ENCODE results near the gene ZG16B. TPM values are rescaled to one million over a fixed set of nuclear protein-coding genes. Genes with fewer than 3 reads are reported as not detected.

The ZG16B gene
- total RNA-seq, 2 experiments from 2014 or later = 3.6 to 7.0 TPM

DNA sequence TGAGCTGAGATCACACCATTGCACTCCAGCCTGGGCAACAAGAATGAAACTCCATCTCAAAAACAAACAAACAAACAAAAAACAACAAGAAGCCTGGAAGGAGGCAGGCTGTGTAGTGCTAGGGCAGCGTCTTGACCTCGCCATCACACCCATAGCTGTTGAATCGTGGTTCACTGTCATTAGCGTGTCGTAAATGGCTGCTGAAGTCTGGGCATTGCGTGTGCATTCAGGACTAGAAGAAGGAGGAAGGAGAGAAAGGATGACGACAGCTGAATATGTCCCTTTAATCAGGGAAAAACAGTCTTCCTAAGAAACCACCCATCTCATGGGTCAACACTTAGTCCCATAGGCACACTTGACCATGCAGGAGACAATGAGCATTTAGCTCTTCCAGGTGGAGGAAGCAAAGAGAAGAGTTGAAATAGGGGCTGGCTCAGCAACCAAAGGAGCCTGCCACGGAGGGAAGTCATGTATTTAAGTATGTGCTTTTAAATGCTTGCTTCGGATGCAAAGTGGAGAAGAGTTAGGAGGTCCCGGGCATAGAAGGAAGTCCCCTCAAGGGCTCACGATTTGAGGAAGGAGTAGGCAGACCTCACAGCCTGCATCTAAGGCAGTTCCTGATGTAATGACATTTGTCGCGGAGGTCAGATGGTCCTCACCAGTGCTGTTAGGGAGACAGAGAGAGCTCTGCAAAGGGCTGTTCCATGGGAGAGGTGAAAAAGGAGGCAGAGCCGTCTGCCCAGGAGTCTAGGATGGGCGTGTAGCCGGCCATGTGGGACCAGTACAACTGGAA is 19.0 kb downstream of the ZG16B start:
- Mint-ChIP-seq H3K27me3 (peaks cover 9% of the 10 kb centered on the region), H3K27ac (no peak overlapping the region), H3K4me1 (peaks cover 21% of the 10 kb centered on the region), H3K36me3 (no peaks in the 10 kb centered on the region), H3K9me3 (ENCODE audit: low read depth) (peaks cover 2% of the 10 kb centered on the region), H3K4me3 (no peak overlapping the region)
- DNase-seq = no peak
- ATAC-seq = no peak
- CTCF ChIA-PET = interaction anchor here (2.3 kb wide), 1 partner anchor 19 kb away, joined by 11 read pairs; no protein-coding TSS in a partner anchor

- peaks cover 3% of the 10 kb centered on the region for H3K36me3 Mint-ChIP-seq
- peaks cover 12% of the 10 kb centered on the region for H3K9me3 Mint-ChIP-seq (ENCODE audit: low read depth)
- DNase-seq (no peak), ATAC-seq (no peak)
- no peak overlapping the region for H3K27ac Mint-ChIP-seq
- peaks cover 9% of the 10 kb centered on the region for H3K27me3 Mint-ChIP-seq
- no peak overlapping the region for H3K4me3 Mint-ChIP-seq
- CTCF ChIA-PET = no interaction called here
- peaks cover under 1% of the 10 kb centered on the region for H3K4me1 Mint-ChIP-seq
These were observed 22.1 kb downstream of the ZG16B start for GRCh38 chr16:2852003-2852730.

- DNase-seq = no peak
- Mint-ChIP-seq H3K4me3 (no peak overlapping the region), H3K4me1 (peaks cover 4% of the 10 kb centered on the region), H3K9me3 (ENCODE audit: low read depth) (peaks cover 12% of the 10 kb centered on the region), H3K36me3 (peaks cover 3% of the 10 kb centered on the region), H3K27ac (no peak overlapping the region), H3K27me3 (peaks cover 13% of the 10 kb centered on the region)
- no peak for ATAC-seq
- CTCF ChIA-PET = interaction anchor here (1.2 to 2.4 kb wide), 3 partner anchors 9 to 74 kb away, joined by 4 to 20 read pairs (median 14); no protein-coding TSS in a partner anchor
These were observed 22.8 kb downstream of the ZG16B start for GRCh38 chr16:2852731-2853507.

GRCh38 chr16:2853531-2854073 is 23.5 kb downstream of the ZG16B start:
- Mint-ChIP-seq H3K36me3 (peaks cover 3% of the 10 kb centered on the region), H3K4me1 (peaks cover 4% of the 10 kb centered on the region)

GRCh38 chr16:2854700-2855309 is 24.7 kb downstream of the ZG16B start:
- Mint-ChIP-seq H3K27me3 (peaks cover 9% of the 10 kb centered on the region), H3K4me1 (peaks cover 4% of the 10 kb centered on the region), H3K4me3 (no peak overlapping the region), H3K27ac (no peak overlapping the region), H3K9me3 (ENCODE audit: low read depth) (peaks cover 12% of the 10 kb centered on the region), H3K36me3 (peaks cover 3% of the 10 kb centered on the region)
- CTCF ChIA-PET = interaction anchor here (0.7 to 2.4 kb wide), 5 partner anchors 11 to 44 kb away, joined by 3 to 20 read pairs (median 6); no protein-coding TSS in a partner anchor
- ATAC-seq (no peak), DNase-seq (no peak)

More at GRCh38 chr16:2853531-2854073, 23.5 kb downstream of the ZG16B start:
- Mint-ChIP-seq H3K9me3 (ENCODE audit: low read depth) (peaks cover 12% of the 10 kb centered on the region), H3K4me3 (no peak overlapping the region), H3K27ac (no peak overlapping the region), H3K27me3 (peaks cover 13% of the 10 kb centered on the region)
- no peak for ATAC-seq
- CTCF ChIA-PET = interaction anchor here (0.7 to 2.4 kb wide), 6 partner anchors 10 to 73 kb away, joined by 3 to 20 read pairs (median 5); no protein-coding TSS in a partner anchor
- DNase-seq = no peak

DNA sequence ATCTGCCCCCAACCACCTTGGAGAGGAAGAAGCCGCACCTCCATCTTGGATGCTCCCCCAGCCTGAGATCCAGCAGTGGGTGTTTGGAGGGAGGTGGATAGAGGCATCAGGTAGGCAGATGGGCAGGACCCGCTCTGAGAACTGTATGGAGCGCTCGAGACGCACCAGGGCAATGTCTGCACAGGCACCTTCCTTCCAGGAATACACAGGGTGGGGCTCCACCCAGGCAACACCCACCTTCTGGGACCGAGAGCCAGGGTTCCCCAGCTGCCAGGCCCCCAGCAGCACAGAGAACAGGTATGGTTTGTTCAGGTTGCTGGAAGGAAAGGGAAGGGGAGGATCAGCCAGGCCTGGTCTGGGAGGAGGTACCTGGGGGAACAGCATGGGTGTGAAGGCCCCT is 25.4 kb downstream of the ZG16B start:
- H3K27ac Mint-ChIP-seq = no peak overlapping the region
- H3K36me3 Mint-ChIP-seq = peaks cover 3% of the 10 kb centered on the region
- no peak for DNase-seq
- H3K27me3 Mint-ChIP-seq = peaks cover 7% of the 10 kb centered on the region
- H3K4me3 Mint-ChIP-seq = no peak overlapping the region
- H3K9me3 Mint-ChIP-seq (ENCODE audit: low read depth) = peaks cover 12% of the 10 kb centered on the region
- ATAC-seq = no peak
- CTCF ChIA-PET = interaction anchor here (1.5 kb wide), 1 partner anchor 13 kb away, joined by 5 read pairs; no protein-coding TSS in a partner anchor
- peaks cover 4% of the 10 kb centered on the region for H3K4me1 Mint-ChIP-seq

DNA sequence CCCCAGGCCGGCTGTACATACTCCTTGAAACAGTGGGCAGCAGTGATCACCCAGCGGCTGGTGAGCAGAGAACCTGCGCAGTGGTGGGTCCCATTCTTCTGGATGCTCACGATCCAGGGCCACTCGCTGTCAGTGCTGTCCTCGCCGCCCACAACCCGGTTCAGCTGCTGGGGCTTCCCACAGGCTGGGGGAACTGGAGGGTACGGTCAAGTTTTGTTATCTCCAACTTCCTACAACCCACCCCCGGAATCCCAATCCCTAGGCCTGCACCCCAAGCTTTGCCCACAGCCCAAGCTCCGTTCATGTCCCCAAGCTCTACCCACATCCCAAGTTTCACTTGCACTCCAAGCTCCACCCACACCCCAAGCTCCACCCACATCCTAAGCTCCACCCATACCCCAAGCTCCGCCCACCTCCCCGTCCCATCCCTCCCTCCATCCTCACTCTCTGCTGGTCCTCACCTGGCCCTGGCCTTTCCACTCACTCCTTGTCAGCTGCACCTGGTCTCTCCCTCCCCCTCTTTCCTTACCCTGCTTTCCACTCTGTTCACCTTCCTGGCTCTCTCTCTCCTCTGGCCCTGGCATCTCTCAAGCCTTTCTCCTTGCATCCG is 26.1 kb downstream of the ZG16B start:
- CTCF ChIA-PET = interaction anchor here (1.5 kb wide), 1 partner anchor 12 kb away, joined by 5 read pairs; no protein-coding TSS in a partner anchor
- no peak overlapping the region for H3K4me3 Mint-ChIP-seq
- H3K27me3 Mint-ChIP-seq = peaks cover 8% of the 10 kb centered on the region
- peaks cover 4% of the 10 kb centered on the region for H3K4me1 Mint-ChIP-seq
- peaks cover 3% of the 10 kb centered on the region for H3K36me3 Mint-ChIP-seq
- no peak overlapping the region for H3K27ac Mint-ChIP-seq
- H3K9me3 Mint-ChIP-seq (ENCODE audit: low read depth) = peaks cover 13% of the 10 kb centered on the region
- DNase-seq (no peak), ATAC-seq (no peak)

DNA sequence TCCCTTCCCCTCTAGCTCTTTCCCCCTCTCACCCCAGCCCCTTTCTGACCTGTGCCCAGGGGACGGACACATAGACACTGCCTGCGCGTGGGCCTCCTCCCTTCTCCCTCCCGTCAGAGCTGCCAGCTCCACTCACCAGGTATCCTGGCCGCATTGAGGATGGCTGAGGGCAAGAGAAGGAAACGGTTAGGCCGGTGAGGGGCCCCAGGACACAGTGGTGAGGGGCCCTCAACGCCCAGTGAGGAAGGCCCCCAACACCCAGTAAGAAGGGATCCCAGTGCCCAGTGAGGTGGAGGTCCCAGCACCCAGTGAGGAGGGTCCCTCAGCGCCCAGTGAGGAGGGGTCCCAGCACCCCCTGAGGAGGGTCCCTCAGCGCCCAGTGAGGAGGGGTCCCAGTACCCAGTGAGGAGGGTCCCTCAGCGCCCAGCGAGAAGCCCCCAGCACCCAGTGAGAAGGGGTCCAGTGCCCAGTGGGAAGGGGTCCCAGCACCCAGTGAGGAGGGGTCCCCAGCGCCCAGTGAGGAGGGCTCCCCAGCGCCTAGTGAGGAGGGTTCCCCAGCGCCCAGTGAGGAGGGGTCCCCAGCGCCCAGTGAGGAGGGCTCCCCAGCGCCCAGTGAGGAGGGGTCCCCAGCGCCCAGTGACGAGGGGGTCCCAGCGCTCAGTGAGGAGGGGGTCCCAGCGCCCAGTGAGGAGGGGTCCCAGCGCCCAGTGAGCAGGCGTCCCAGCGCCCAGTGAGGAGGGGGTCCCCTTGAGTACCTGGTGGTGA is 26.8 kb downstream of the ZG16B start:
- peaks cover 15% of the 10 kb centered on the region for H3K9me3 Mint-ChIP-seq (ENCODE audit: low read depth)
- ATAC-seq (no peak), DNase-seq (no peak)
- peaks cover 3% of the 10 kb centered on the region for H3K36me3 Mint-ChIP-seq
- CTCF ChIA-PET = interaction anchor here (1.5 kb wide), 1 partner anchor 11 kb away, joined by 5 read pairs; no protein-coding TSS in a partner anchor
- H3K4me3 Mint-ChIP-seq = no peak overlapping the region
- H3K4me1 Mint-ChIP-seq = peaks cover 4% of the 10 kb centered on the region
- H3K27ac Mint-ChIP-seq = no peak overlapping the region
- H3K27me3 Mint-ChIP-seq = peaks cover 11% of the 10 kb centered on the region

DNA sequence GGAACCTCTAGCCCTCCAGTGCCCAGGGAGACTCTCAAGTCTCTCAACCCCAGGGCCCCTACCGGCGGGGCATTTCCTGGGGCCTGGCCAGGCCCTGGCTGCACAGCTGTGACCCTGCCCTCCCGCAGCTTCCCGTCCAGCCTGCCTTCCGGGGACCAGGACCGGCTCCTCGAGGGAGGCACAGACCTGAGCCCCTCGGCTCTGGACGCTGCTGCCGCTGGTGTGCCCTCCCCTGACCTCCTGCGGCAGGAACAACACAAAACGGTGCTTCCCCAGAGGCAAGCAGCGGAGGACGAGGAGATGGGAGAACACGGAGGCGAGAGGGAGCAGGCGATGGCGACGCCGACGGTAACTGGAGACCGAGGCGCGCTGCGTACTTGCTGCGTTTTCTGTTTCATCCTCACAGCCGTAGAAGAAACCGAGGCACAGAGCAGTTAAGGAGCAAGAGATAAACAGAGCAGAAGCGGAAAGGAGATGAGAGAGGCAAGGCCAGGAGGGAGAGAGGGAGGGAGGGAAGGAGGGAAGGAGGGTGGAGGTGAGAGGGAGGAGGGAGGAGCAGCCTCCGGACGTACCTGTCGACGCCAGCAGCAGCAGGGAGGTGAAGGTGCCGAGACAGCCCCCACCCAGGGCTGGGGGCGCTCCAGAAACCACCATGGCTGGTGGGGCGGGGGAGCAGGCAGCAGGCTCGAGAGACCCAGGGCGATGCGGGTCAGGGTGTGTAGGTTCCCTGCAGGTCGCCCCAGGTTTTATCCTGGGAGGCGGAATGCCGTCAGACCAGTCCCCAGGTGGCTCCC is 27.5 kb downstream of the ZG16B start, which contains the start of gene PRSS22:
Gene PRSS22 (minus strand): TSS at position 720 of the 794 bp plus-strand sequence. CDS start 66 bp downstream, at position 654.
- Mint-ChIP-seq H3K4me1 (peaks cover 4% of the 10 kb centered on the region), H3K4me3 (peak within 1 kb of the TSS; percentile 56), H3K36me3 (peaks cover 3% of the 10 kb centered on the region), H3K9me3 (ENCODE audit: low read depth) (peaks cover 15% of the 10 kb centered on the region), H3K27ac (no peak within 1 kb of the TSS), H3K27me3 (peaks cover 11% of the 10 kb centered on the region)
- CTCF ChIA-PET = no interaction called here
- no peak for DNase-seq
- ATAC-seq = peak; percentile 22

DNA sequence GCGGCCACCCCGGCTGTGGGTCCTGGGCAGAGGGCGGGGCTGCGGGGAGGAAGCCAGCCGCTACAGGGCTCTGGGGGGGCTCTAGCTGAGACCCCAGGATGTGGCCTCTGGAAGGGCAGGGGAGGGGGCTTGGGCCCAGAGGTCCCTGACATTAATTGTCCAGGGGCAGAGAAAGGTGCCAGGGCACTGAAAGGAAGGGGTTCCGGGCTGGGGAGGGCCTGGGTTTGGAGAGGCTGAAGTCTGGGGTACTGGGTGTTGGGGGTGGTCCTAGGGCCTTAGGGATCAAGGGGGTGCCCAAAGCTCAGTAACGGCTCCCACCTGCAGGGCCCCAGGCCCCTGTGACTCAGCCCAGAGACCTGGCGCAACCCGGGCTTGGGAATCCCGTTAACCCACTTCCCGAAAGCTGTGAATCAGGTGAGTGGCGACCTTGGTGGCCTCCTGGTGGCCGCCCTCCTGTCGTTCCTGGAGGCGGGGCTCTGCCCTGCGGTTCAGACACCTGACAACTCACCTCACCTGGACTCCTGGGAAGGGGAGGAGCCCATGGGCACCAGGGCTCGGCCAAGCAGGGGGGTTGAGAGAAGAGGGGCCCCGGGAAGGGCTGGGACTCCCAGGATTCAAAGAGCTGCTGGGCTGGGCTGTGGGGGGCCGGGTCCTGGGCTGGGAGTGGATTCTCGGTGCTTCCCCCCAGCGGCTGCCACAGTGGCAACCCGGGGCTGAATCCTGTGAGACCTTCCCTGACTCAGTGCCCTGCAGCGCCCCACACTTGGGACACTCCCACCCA is 28.3 kb downstream of the ZG16B start:
- Mint-ChIP-seq H3K9me3 (ENCODE audit: low read depth) (peaks cover 15% of the 10 kb centered on the region), H3K27me3 (peaks cover 11% of the 10 kb centered on the region), H3K27ac (no peak overlapping the region), H3K4me3 (no peak overlapping the region), H3K36me3 (peaks cover 3% of the 10 kb centered on the region), H3K4me1 (peaks cover 4% of the 10 kb centered on the region)
- CTCF ChIA-PET = no interaction called here
- DNase-seq (no peak), ATAC-seq (no peak)

Measured in activated CD8-positive, alpha-beta memory T cell treated with anti-CD3 and anti-CD28 coated beads, Interleukin-2, amount 10 ng/mL, durations not matched to agents 7 days and 5 days (primary cell).